ENCODE results near the gene PARP15.

DNA sequence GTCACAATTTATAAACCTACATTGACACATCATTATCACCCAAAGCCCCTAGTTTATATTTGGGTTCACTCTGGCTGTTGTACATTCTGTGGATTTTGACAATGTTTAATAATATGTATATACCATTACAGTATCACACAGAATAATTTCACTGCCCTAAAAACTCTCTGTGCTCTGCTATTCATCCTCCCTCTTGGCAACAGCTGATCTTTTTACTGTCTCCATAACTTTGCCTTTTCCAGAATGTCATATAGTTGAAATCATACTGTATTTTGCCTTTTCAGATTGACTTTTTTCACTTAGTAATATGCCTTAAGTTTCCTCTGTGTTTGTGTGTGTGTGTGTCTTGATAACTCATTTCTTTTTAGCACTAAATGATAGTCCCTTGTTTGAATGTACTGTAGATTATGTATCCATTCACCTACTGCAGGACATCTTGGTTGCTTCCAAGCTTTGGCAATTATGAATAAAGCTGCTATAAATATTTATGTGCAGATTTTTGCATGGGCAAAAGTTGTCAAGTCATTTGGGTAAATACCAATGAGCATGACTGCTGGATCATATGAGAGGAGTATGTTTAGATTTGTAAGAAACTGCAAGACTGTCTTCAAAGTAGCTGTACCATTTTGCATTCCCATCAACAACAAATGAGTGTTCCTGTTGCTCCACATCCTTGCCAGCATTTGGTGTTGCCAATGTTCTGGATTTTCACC, 9.5 kb downstream of the PARP15 start:
- TF ChIP-seq ARNT (IDR thresholded peaks at IDR 0.05) (no peak), NFRKB (IDR thresholded peaks at IDR 0.05) (no peak), HDGF (IDR thresholded peaks at IDR 0.05; ENCODE audit: borderline replicate concordance) (no peak), SP1 (IDR thresholded peaks at IDR 0.05) (no peak)
